ENCODE data around the gene COL5A1.

GRCh38 chr9:134694714-134695113, 53.1 kb downstream of the COL5A1 start:
- TF ChIP-seq, protein P1, sequence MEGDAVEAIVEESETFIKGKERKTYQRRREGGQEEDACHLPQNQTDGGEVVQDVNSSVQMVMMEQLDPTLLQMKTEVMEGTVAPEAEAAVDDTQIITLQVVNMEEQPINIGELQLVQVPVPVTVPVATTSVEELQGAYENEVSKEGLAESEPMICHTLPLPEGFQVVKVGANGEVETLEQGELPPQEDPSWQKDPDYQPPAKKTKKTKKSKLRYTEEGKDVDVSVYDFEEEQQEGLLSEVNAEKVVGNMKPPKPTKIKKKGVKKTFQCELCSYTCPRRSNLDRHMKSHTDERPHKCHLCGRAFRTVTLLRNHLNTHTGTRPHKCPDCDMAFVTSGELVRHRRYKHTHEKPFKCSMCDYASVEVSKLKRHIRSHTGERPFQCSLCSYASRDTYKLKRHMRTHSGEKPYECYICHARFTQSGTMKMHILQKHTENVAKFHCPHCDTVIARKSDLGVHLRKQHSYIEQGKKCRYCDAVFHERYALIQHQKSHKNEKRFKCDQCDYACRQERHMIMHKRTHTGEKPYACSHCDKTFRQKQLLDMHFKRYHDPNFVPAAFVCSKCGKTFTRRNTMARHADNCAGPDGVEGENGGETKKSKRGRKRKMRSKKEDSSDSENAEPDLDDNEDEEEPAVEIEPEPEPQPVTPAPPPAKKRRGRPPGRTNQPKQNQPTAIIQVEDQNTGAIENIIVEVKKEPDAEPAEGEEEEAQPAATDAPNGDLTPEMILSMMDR (IDR thresholded peaks at IDR 0.05), result no peak
- TF ChIP-seq POLR2A (IDR thresholded peaks at IDR 0.05), result no peak
